Measurements from ENCODE around the gene CRYGN.
A peak's percentile ranks its signal among the peaks of the same experiment; 100 is the strongest.

CRYGN gene

DNA sequence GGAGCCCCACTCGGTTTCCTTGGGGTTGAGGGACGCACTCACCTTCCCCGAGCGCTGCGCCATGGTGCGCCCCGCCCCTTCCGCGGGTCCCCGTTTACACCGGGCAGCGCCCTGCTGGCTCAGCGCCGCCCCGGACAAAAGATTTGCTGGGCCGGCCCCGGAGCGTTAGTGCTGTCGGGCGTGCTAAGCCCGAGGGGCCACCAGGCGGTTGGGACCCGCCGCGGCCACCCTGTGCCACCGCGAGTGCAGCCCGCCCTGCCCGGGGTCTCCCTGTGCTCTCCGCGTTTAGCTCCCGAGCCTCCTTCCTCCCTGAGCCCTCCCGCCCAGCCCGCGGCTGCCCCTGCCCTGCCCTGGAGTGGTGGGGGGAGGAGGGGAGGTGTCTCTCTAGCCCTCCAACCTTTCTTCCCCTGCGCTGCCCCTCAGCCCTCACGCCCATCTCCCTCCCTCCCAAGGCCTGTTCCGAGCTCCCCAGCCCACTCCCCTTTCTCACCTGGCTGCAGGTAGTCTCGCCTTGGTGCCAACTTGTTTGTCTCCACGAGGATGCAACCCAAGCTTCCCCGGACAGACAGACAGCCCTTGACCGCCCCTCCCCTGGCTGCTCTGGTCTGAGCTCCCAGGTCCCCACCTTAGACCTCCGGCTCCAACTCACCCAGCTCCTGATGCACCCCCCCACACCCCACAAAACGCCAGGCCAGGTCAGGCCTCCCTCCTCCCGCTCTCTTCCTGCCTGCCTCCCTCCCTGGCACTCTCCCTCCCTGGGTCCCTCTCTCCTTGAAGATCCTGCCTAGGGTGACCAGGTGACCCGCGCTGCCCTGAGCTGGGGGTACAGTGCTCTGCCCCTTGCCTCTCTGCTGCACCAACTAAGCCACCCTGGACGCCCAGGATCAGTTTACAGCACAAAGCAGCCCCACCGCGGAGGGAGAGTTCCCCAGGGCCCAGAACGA lies at the start of gene CRYGN:
CRYGN (minus strand) TSS at position 287 of the 944 bp plus-strand sequence; CDS start at position 63, 224 bp downstream.
- DNase-seq (ENCODE audit: low spot score) = peak; percentile 70

- no peak for DNase-seq (ENCODE audit: low spot score)
Observed at GRCh38 chr7:151489498-151489897, 49.6 kb upstream of the CRYGN start.

GRCh38 chr7:151488096-151488495 lies 48.2 kb upstream of the CRYGN start:
- no peak for DNase-seq (ENCODE audit: low spot score)

GRCh38 chr7:151487228-151487627 lies 47.3 kb upstream of the CRYGN start:
- no peak for DNase-seq (ENCODE audit: low spot score)

- no peak for DNase-seq (ENCODE audit: low spot score)
Observed at GRCh38 chr7:151486074-151486473, 46.1 kb upstream of the CRYGN start.

DNA sequence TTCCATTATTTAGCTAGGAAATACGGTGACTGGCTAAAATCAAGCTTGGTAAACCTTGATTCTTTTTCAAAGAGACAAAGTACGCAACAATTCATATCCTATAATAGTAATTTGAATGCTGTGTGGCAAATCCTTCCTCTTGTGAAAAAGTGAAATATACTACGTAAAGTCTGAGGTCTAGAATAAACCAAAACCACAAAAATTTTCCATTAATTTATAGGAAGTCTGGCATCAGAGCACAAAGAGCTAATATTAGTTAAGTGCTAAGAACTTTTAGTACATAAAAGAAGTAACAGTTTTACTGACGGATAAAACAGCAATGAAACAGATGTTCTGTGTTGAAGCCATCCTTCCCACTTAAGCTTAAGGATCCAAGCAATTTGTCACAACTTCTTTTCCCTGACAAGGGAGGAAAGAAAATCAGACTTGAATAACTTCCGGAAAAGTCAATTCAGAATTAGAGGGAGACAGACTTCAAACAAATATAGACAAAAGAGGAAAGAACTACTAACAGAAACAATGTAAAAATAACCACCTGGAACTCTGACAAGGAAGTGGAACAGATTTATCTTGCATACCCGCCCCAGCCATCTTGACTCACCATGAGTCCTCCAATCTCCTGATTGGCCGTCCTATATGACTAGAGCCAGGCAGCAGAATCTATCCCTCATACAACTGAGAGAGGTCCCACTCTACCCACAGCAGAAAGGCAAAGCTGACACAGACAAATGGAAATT lies 45.2 kb upstream of the CRYGN start:
- no peak for DNase-seq (ENCODE audit: low spot score)

DNA sequence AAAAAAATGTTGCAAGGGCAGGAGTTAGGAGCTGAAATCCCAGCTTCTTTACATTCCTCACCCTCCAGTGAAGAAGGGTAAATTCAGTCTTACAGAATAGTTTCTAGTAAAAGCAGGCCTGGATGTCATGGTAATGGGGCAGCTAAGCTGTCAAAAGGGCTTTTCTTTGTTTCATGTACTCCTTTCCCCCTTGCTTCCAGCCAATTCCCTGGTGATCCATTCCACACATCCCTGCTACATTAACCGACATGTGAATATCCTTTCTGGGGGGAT lies 43.7 kb upstream of the CRYGN start:
- no peak for DNase-seq (ENCODE audit: low spot score)

GRCh38 chr7:151482883-151483710 lies 43.2 kb upstream of the CRYGN start:
- DNase-seq (ENCODE audit: low spot score) = no peak

- DNase-seq (ENCODE audit: low spot score) = no peak
Observed at GRCh38 chr7:151481650-151482505, 41.9 kb upstream of the CRYGN start.

- DNase-seq (ENCODE audit: low spot score) = no peak
Observed at GRCh38 chr7:151477867-151478266, 37.9 kb upstream of the CRYGN start.

DNA sequence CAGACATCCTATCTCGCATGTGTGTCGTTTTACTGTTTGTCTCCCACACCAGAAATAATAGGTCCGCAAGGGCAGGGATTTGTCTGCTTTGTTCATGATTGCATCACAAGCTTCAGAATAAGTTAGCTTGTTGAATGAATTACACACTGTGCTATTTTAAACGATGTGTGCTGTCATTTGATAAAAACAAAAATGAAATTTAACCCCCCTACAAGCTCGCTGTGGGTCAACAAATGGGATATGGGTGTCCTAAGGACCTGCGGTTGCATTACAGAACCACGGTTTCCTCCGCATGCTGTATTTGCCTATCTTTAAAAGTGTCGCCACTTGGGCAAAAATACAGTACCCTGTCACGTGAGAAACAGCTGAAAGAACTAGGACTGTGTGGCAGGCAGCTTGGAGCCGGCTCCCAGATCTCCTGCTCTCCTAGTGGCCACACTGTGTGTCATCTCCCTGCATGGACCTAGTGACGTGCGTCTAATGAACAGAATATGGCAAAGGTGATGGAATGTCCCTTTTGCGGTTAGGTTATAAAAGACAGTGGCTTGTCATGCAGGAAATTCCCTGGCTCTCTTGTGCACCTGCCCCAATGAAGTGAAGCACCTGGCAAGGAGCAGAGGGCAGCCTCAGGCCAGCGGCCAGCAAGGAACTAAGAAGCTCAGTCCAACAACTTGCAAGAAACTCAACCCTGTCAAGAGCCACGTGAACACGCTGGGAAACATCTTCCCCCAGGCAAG lies 32.9 kb upstream of the CRYGN start:
- no peak for DNase-seq (ENCODE audit: low spot score)

GRCh38 chr7:151470711-151471110 lies 30.8 kb upstream of the CRYGN start:
- no peak for DNase-seq (ENCODE audit: low spot score)

DNA sequence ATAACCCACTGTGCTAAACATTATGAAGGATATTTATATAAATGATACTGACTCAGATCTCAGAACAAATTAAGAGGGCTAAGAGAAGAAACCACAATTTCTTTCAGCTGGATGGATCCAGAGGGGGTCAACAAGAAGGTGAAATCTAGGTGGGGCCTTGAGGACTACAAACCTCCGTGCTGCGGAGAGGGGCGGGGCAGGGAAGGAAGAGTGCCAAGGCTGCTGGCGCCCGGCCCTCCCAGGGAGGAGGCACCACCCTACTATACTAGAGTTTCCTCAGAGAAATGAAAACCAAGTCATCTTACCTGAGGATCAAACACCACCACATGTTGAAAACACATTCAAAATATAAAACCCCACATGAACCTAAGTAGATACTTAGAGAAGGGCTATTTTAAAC lies 29.3 kb upstream of the CRYGN start:
- no peak for DNase-seq (ENCODE audit: low spot score)

- no peak for DNase-seq (ENCODE audit: low spot score)
Observed at GRCh38 chr7:151468217-151469018, 28.5 kb upstream of the CRYGN start.

- no peak for DNase-seq (ENCODE audit: low spot score)
Observed at GRCh38 chr7:151465169-151465568, 25.2 kb upstream of the CRYGN start.

DNA sequence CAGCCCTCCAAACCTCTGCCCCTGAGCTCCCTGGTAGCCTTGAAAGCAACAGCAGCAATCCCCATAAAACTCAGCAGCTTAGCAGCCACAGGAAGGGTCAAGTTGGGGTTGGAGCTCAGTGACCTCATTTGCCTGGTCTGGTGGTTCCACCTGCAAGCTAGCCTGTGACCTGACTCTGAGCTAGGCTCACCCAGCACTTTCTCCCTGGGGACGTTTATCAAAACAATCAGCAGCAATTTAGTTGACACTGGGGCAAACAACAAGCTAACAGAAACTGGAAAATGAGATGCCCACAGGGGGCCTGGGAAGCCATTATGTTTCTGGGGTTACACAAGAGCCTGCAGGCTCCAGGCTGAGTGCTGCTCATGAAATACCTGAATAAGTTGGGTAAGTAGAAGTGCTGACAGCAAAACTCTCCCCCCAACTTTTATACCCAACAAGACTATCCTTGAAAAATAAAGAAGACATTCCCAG lies 22.4 kb upstream of the CRYGN start:
- no peak for DNase-seq (ENCODE audit: low spot score)

DNA sequence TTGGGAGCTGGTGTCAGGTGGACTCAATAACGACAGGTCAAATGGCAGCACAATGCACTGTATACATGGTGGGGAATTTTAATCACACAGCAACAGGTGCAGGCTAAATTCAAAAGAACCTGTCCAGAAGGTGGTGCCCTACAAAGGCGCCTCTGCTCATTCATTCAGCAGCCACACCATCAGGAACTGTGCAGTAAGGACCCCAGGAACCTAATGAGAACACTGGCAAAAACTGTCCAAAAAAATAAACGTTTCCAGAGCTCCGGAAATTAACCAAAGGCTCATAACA lies 21.9 kb upstream of the CRYGN start:
- no peak for DNase-seq (ENCODE audit: low spot score)

DNA sequence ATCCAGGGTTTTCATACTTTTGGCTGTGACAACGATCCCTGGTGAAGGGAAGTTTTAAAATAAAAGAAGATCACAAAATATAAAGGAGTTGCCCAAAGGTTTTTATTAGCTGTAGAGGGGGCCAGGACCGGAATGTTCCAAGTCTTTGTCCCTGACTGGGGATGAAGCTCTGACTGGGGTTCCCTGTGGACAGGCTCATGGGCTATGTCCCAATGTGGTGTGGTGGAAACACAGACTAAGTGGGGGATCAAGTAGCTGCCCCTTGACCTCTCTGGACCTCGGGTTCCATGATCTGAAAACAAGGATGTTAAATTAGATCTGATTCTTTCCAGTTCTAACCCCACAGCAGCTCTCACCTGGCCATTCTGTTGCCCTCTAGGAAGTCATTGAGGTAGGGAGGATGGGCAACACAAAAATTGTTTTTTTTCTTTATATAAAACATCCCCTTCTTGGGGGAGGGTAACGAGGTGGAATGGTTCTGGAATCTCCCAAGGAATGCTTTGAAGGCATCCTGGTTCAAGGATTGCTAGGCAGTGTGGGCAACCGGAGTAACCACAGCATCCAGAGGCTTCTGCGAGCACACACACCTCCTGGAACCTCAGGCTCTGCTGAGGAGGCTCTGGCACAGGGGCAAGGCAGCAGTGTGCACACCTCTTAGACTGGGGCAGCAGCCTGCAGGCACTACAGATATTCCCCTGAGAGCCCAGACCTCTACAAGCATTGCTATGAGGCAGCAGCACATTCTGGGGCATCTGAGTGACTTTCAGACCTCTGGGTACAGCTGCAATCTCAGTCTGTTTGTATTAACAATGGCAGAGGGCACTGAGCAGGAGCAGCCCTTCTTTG lies 21.4 kb upstream of the CRYGN start:
- DNase-seq (ENCODE audit: low spot score) = no peak

DNA sequence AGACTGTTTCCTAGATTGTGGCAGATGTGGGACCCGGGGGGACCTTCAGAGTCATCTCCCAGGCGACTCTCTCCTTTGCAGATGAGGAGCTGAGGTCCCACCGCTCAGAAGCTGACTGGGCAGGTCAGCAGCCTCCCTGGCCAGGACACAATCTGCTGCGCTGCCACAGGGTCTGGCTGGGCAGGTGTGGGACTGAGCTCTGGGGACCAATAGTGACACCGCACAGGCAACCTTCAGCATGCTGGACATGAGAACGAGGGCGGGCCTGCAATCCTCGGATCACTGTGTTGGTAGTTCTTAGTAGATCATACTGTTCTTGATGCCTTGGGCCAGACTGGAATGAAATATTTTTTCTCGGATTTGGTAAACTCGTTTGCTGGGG lies 20.5 kb upstream of the CRYGN start:
- peak; percentile 43 for DNase-seq (ENCODE audit: low spot score)

Measured in ecto neural progenitor cell (in vitro differentiated cells).